ENCODE data around the gene RNF26.

GRCh38 chr11:119300198-119300964 lies 33.9 kb upstream of the RNF26 start:
- no peak for TF ChIP-seq CTCF (IDR thresholded peaks at IDR 0.05)
- TF ChIP-seq POLR2A (IDR thresholded peaks at IDR 0.05): no peak
